8988T (cell line): ENCODE results near the gene IP6K3.

Experiments
- DNase-seq: peaks from one replicate; pipeline ENCODE4 v3.0.0; 2011

The IP6K3 gene

DNA sequence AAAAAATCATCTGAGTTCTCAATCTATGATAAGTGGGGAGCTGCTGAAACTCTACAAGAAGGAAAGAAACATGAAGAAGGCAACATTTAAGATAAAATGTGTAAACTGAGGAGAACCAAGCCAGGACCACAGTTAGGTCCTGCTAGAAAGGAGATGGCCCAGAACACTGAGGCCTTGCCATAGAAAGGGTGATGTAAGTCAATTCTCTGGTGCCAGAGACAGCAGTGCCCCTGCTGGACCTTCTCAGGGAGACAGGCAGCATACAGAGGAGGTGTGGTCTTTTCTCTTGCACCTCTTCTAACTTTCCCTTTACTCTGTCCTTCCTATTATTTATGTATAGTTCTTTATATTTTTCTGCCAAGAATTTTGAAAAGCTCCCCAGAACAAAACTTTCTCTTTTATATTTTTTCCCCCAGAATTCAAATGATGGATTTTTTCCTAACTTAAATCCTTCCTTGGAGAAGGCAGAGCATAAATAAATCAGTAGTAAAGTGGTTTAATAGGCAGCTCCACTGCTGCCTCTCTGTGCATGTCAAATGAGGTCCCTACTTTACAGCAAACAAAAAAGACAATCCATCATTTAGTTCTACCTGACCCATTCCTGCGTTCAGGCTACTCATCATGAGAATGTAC, 44.2 kb downstream of the IP6K3 start:
- no peak for DNase-seq

DNA sequence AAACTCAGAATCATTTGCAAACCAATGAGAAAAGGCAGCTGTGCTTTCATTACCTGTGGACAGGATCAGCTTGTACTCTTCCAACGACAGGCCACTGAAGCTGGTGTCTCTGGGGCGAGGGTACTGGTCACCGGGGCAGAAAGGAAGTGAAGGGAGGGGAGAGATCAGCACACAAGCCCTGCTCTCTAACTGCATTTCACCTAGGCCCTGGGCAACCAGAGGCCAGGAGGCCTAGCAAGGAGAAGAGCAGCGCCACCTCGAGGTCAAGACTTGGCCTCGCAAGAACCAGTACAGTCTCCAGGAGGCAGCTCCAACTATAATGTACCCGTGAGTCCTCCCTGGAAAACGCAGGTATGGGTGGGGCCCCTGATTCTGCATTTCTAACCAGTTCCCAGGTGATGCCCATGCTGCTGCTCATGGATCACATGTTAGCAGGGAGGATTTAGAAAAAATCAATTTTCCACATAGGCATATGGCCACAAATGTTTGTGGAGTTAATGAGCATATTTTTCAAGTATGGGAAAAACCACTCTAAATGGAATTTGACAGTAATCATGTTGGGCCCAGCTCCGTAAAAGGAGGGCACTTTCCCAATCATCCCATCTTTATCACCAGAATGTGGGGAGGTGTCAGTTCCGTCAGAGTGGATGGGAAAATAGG, 46.2 kb downstream of the IP6K3 start:
- DNase-seq: no peak

DNA sequence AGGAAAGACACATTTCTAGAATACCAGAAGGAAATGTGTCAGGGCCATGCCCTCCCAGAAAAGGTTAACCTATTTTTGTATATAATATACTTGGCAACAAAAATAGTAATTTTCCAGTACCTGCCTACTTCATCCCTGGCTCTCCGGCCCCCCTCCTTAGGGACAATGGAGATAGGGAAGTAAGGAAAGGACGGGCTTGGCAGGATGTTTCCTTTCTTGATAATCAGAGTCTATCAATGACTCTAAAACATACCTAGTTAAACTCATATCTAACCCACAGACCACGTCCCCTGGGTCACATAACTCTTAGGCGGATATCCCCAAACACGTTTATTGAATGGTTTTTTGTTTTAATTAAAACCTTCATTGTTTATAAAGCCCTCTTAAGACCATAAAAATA, 47.0 kb downstream of the IP6K3 start:
- DNase-seq: no peak

DNA sequence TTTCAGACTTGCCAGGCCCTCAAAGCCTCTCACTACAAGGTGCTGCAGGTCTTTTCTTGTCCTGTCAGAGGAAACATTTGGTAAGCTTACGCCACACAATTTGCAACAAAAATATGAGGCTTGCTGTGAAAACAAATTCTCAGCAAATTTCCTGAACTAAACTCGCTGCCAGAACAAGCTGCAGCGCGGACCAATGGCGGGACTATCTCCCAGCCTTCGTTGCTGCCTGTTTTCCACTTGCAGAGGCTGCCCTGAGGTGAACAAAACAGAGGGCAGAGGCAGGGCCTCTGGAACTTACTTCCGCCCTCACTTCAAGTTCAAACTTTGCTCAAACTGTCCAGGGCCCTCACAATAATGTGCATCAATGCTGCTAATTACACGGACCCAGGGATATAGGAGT, 47.6 kb downstream of the IP6K3 start:
- DNase-seq: no peak

DNA sequence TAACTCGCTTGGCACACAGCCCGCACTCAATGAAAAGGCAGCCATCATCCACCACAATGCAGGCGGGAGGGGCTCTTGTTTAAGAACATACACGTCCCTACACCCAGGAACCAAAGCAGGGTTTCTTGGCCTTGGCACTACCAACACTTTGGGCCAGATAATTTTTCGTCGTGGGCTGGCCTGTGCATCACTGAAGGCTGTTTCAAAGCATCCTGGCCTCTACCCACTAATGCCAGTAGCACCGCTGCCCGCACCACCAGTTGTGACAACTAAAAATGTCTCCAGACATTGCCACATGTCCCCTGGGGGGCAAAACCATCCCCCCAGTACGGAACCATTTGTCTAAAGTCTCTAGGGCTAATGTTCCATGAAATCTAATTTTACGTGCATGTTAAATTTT, 48.2 kb downstream of the IP6K3 start:
- DNase-seq: no peak

DNA sequence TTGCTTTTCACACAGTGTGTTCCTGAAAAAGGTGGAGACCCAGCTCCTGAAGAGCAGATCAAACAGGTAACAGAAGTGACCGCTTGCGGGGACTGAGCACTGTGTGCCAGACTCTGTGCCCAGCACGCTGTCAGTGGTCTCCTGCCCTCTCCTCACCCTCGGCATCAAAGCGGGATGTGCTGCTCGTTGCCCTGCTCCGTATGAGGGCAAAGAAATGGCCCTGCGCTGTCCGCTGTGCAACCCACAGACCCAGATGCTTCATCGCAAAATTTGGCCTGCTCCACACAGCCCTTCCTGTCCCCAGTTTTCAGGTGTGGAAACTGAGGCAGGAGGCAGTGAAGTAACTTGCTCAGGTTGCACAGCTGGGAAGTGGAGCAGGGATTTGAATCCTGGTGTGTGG, 48.9 kb downstream of the IP6K3 start:
- no peak for DNase-seq

DNA sequence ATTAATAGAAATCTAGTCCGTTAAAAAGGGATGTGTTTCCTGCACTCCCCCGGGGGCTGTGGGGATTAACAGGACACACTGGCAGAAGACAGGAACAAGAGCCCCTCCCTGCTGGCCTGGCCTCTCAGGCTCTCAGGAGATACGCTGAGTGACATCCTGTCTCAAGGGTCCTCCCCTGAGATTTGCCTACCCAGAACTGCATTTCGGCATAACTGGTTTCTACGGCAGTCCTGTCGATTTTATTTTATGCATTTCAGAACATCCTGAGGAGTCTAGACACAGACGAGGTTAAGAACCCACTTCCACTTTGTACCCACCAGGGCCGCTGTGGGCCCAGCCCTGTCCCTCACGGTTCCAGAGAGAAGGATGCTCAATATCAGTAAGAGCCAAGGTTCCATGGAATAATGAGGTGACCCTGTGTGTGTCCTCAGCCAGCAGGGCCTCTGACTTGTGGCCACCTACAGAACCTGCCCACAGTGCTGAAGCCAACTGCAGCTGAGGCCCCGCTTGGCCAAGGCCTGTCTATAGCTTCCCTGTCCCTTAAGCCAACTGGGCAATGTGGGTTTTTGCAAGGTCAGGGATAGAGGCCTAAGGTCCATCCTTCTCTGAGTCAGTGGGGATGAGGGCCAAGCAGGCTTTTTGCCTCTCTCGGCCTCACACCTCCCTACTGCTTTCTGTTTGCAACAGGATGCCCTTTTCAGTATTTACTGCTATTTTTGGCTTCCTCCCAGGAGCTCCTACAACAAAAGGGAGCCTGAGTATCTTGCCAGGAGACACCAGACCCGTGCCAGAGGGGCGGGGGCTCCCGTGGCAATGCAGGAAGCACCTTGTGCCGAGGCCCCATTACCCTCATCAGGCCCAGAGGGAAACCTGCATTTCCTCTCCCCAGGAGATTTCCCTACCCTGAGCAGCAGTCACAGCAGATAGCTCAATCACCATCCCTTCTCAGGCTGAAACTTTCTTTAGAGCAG, 49.9 kb downstream of the IP6K3 start:
- DNase-seq: no peak

DNA sequence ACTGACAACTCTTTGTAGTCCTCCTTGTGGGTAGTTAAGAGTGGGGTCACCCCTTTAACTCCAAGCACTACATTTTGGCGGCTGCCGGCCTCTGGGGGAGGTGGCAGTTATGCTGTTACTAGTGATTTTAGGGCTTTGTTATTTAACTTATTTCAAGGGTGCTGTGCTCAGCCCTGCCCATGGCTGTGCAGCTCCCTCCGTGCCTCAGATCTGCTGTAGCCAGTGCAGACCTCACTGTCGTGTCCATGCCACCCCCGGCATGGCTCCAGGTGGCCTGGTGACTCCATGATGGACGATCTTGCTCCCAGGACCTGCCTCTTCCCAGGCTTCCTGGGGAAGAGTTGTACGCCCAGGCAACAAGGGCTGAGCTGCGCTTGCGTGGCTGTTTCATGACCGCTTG, 50.6 kb downstream of the IP6K3 start:
- DNase-seq: no peak

DNA sequence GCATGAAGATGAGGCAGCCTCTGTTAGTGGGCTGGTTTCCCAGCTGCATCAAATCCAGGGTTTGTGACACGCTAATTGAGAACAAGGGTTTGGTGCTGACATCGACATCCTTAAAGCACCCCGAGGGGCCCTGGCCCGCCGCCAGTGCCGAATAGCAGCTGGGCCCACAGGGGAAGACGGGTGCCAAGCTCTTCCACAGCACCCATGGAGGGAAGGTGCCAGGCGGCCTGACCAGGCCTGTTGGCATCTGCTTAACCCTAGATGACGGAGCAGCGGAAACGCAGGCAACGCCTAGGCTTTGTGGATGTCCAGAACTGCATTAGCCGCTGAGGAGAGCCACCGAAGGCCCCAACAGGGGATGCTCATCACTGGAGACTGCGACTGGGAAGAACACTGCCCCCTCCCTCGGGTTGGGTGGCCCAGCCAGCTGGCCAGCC, 51.2 kb downstream of the IP6K3 start:
- DNase-seq: no peak

DNA sequence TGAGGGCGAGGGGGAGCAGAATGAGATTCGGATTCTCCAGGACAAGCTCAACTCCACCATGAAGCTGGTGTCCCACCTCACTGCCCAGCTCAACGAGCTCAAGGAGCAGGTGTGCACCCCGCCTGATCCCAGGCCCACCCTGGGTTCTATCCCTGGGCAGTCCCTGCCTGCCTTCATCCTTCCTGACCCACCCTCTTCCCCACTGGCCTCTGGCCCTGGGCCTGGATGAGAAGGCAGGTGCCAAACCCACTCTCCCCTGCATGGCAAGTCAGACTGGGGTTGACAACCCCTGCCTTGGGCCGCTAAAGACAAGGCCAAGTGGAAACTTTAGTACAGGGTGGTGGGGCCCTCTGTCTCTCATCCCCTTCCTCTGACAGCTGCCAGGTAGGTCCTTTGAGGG, 51.7 kb downstream of the IP6K3 start:
- no peak for DNase-seq

DNA sequence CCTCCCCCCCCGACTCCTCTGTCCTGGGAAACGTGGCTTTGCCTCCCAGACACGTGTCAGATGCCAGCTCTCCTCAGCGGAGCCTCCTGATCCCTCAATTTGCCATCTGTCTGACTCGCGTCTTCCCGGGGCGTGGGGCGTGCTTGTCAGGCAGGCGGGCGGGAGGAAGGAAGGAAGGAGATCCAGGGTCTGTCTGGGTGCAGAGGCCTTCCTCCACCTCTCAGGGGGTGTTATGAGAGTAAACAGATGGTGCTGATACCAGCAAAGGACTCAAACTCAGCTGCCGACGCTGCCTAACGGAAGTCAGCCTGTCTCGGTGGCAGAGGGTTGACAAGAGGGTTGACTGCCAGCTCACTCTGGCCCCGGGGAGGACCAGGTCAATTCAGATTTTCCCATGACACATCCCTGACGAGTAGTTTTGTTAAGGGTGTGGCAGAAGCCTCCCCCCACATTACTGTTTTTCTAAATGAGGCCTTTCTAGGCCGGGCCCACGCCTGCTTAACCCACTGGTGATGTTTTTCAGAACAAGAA, 52.2 kb downstream of the IP6K3 start:
- DNase-seq: no peak

DNA sequence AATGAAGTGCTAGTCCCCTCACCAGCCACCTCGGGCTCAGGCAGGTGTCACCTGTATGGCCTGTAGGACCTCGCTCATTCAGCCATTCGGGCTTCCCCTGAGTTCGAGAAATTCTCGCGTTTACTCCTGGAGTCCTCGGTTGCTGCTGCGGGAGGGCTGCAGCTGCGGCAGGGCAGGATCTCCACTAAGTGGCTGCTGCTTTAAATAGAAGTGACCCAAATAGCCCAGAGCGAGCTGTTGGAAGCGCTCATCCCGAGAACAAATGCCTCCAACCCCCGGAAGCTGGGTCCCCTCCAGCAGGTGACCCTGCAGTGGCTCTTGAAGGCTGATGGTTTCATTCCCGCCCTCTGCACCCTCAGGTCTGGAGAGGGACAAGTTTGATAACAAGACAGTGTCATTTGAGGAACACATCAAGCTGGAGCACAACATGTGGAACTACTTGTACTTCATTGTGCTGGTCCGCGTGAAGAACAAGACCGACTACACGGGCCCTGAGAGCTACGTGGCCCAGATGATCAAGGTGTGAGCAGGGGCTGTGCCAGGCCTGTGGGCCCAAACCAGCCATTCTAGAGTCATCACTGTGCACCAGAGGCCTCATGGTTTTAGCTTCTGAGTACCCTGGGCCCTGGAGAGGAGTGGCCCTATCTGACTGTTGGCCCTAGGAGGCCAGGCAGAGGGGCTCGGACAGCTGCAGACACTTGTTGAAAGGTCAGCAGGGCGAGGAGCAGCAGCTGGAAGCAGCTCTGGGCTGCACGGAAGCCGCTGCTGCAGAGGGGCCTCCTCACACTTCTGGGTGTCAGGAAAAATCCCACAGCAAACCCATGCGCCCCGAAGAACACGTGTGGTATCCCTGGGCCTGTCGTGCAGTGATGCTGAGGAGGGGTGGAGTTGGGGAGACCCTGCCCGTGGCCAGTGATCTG, 53.3 kb downstream of the IP6K3 start:
- DNase-seq: no peak

DNA sequence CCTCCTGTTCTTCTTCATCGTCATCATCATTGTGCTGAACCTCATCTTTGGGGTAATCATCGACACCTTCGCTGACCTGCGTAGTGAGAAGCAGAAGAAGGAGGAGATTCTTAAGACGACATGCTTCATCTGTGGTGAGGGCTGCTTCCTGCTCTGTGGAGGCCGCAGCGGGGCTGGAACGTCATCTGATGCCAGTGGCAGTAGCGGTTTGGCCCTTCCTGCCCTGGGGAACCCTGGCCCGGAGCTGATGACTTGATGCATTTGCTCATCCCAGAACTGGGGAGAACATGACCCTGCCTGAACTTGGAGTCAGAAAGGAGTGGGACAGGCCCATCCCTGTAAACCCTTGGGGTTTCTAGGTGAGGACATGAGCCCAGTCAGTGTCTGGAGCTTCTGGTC, 53.9 kb downstream of the IP6K3 start:
- no peak for DNase-seq

DNA sequence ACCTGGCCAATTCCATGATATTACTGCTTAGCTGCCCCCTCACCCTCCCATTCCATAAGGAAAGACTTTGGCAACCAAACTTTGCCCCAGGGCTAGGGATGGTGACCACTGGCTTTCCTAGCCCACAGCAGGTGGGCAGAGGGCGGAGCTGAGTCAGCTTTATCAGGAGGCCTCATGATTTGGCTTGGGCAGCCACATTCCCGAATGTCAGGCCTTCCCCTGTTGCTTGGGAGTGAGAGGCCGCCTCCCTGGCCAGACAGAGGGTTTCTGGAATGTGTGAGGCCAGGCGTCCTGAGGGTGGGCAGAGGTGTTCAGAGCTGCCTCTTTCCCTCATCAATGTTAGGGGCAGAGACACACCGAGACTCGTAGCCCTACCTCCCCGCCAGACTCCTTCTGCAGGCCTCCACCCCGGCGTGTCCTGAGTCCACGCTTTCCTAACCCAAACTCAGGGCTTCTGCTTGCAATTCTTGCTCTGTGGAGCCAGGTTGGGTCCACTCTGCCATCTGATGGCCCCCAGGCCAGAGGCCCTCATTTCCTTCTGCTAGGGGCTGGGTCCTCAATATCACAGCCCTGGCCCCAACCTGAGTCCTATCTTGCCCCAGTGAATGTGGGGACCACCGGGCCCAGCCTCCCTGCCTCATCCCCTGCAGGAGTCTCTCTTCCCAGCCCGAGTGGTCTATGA, 54.5 kb downstream of the IP6K3 start:
- no peak for DNase-seq

DNA sequence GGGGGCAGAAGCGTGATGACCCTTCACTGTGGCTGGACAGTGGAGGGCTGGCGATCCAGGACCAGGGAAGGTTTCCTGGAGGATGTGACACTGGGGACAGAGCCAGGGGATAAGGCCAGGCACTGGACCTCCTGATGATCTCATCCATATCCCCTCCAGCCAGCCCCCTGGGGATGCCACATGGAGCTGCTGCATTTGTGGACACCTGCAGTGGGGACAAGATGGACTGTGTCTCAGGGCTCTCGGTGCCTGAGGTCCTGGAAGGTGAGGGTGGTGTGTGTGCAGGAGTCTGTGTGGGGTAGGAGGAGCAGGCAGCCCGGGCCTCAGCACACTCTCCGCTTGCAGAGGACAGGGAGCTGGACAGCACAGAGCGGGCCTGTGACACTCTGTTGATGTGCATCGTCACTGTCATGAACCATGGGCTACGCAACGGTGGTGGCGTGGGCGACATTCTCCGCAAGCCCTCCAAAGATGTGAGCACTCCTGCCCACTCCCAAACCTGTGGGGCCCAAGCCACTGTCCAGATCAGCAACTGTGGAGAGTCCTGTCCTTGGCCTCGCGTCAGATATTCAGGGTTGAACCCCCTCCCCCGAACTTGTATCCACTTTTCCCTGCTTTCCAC, 55.1 kb downstream of the IP6K3 start:
- DNase-seq: no peak

DNA sequence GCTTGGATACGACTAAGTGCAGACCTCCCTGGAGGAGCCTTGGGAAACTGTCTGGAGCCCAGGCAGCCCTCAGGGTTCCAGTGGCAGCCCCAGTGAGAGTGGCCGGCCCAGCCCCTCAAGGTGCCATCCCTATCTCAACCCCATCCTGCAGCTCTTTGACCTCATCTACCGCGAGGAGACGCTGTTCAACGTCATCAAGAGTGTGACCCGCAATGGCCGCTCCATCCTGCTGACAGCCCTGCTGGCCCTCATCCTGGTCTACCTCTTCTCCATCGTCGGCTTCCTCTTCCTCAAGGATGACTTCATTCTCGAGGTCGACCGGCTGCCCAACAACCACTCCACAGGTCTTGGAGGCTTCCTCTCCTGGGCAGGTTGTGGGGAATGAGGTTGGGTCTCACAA, 55.9 kb downstream of the IP6K3 start:
- DNase-seq: no peak

DNA sequence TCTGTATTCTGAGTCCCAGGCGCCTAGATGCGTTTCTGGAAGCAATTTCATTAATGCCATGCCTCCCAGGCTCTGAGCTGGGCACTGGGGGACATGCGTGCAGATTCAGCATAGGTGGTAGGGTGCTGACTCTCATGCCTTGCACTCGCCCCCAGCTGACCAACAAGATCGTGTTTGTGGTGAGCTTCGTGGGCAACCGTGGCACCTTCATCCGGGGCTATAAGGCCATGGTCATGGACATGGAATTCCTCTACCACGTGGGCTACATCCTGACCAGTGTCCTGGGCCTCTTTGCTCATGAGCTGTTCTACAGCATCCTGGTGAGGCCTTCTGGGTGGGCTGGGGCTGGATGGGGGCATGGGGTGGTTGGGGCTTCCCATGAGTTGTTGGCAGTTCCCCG, 56.8 kb downstream of the IP6K3 start:
- no peak for DNase-seq

DNA sequence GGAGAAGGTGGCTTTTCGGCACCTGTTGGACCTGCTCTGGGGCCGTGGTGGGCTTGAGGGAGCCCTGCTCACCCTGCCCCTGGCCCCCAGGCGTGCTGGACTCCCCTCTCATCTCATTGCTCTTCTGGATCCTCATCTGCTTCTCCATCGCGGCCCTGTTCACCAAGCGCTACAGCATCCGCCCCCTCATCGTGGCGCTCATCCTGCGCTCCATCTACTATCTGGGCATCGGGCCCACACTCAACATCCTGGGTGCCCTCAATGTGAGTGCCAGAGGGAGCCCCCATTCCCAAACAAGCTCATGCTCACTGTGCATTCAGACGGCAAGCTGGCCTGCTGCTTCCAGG, 57.6 kb downstream of the IP6K3 start:
- DNase-seq: no peak

DNA sequence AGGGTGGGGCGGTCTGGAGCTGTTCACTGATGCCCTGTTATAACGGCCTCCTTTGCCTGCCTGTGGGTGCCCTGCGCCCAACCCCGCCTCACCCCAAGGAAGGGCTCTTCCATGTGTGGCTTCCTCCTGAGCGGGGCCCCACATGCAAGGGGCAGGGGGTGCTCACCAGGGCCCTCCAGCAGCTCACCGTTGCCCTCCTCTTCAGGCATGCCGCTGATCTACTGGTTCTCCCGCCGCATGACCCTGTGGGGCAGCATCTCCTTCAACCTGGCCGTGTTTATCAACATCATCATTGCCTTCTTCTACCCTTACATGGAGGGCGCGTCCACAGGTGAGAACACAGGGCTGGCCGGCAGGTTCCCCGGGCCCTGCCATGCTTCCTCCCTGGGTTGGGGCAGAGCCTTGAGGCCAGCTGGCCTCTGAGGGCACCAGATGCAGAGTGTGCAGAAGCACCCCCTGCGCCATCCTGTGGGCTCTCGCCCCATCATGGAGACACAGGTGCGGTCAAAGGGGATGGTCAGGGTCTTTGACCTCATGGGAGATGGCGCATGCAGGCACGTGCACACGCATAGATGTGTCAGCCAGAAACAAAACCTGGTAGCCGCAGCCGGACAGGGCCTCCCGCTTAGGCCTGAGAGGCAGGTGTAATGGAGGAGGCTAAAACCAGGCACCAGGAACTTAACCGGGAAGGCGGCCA, 58.1 kb downstream of the IP6K3 start:
- no peak for DNase-seq

DNA sequence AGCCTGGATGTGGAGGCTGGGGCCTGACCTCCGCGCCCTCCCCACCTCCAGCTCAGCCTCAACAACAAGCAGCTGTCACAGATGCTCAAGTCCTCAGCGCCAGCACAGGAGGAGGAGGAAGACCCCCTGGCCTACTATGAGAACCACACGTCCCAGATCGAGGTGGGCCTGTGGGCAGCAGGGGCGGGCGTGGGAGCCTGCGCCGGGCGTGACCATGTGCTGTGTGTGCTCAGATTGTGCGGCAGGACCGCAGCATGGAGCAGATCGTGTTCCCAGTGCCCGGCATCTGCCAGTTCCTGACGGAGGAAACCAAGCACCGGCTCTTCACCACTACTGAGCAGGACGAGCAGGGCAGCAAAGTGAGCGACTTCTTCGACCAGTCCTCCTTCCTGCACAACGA, 58.7 kb downstream of the IP6K3 start:
- no peak for DNase-seq
